Astrocyte of the cerebellum (primary cell): ENCODE results near the gene EPPIN.

Source experiments
- DNase-seq: peaks from one replicate; pipeline ENCODE4 v3.0.0-alpha.2; 2011; ENCODE audit warnings: low read depth
- H3K4me3 ChIP-seq: 2 replicates; pipeline ENCODE4 v1.5.1; 2011; ENCODE audit warnings: mild to moderate bottlenecking, low read depth, low read length, moderate library complexity
- CTCF ChIP-seq: IDR thresholded peaks from 2 replicates; pipeline ENCODE4 v1.5.1; 2012; ENCODE audit warnings: low read length, low read depth, moderate library complexity, mild to moderate bottlenecking; ENCODE audit errors: missing control alignments
- in situ Hi-C: cut with HindIII; loops from 2 replicates; pipeline ENCODE4 v1.10.0; 2017; ENCODE audit warnings: low sequenced_read_pairs

Gene EPPIN

GRCh38 chr20:45495501-45495941 lies 51.7 kb downstream of the EPPIN start:
- in situ Hi-C loops = no loop called here

More at GRCh38 chr20:45495501-45495941, 51.7 kb downstream of the EPPIN start:
- DNase-seq = no peak
- no peak overlapping the region for H3K4me3 ChIP-seq
- no peak for TF ChIP-seq CTCF
